ENCODE data around the gene NPB.
A peak's percentile ranks its signal among the peaks of the same experiment; 100 is the strongest.

Gene NPB

GRCh38 chr17:81865733-81866439 is 36.2 kb upstream of the NPB start:
- H3K27ac ChIP-seq (ENCODE audit: low read length): no peak overlapping the region
- peak; percentile 5 for DNase-seq
- TF ChIP-seq EZH2 (optimal IDR thresholded peaks at IDR 0.05; ENCODE audit: low read depth, low read length) (no peak), CTCF (IDR thresholded peaks at IDR 0.05; ENCODE audit: low read length) (no peak), EZH2phosphoT487 (IDR thresholded peaks at IDR 0.05; ENCODE audit: low read length) (no peak)
- H3K9me2 ChIP-seq (replicated peaks; ENCODE audit: insufficient read depth, low read length): no peaks in the 10 kb centered on the region
- H3K4me1 ChIP-seq (ENCODE audit: low read length): peaks cover 9% of the 10 kb centered on the region; the same call in 1 of the 2 replicates
- H3F3A ChIP-seq (ENCODE audit: insufficient read depth, low read length): peaks cover 68% of the 10 kb centered on the region
- H3K27me3 ChIP-seq (replicated peaks; ENCODE audit: insufficient read depth, low read length): no peaks in the 10 kb centered on the region
- peaks cover 78% of the 10 kb centered on the region for H3K79me2 ChIP-seq (ENCODE audit: low read length)
- H3K4me3 ChIP-seq (ENCODE audit: low read length): no peak overlapping the region
- no peak overlapping the region for H3K9ac ChIP-seq (ENCODE audit: low read length)
- peaks cover 13% of the 10 kb centered on the region for H3K36me3 ChIP-seq (replicated peaks; ENCODE audit: insufficient read depth, low read length)
- no peak overlapping the region for H2AFZ ChIP-seq (ENCODE audit: low read length)
- H4K20me1 ChIP-seq (ENCODE audit: insufficient read depth, low read length): no peaks in the 10 kb centered on the region; the same call in 1 of the 2 replicates
- no peaks in the 10 kb centered on the region for H3K9me3 ChIP-seq (replicated peaks; ENCODE audit: insufficient read depth, low read length)
- H3K4me2 ChIP-seq (ENCODE audit: low read depth, low read length): no peak overlapping the region

- H3K9me3 ChIP-seq (replicated peaks; ENCODE audit: insufficient read depth, low read length): no peaks in the 10 kb centered on the region
- DNase-seq: no peak
- no peak overlapping the region for H3K9ac ChIP-seq (ENCODE audit: low read length)
- no peak overlapping the region for H2AFZ ChIP-seq (ENCODE audit: low read length)
- no peaks in the 10 kb centered on the region for H3K27me3 ChIP-seq (replicated peaks; ENCODE audit: insufficient read depth, low read length)
- peaks cover 13% of the 10 kb centered on the region for H3K36me3 ChIP-seq (replicated peaks; ENCODE audit: insufficient read depth, low read length)
- no peak overlapping the region for H3K27ac ChIP-seq (ENCODE audit: low read length)
- TF ChIP-seq EZH2phosphoT487 (IDR thresholded peaks at IDR 0.05; ENCODE audit: low read length) (no peak), CTCF (IDR thresholded peaks at IDR 0.05; ENCODE audit: low read length) (no peak), EZH2 (optimal IDR thresholded peaks at IDR 0.05; ENCODE audit: low read depth, low read length) (no peak)
- peaks cover 80% of the 10 kb centered on the region for H3K79me2 ChIP-seq (ENCODE audit: low read length)
- no peaks in the 10 kb centered on the region for H3K9me2 ChIP-seq (replicated peaks; ENCODE audit: insufficient read depth, low read length)
- H3K4me2 ChIP-seq (ENCODE audit: low read depth, low read length): no peak overlapping the region
- H3F3A ChIP-seq (ENCODE audit: insufficient read depth, low read length): peaks cover 64% of the 10 kb centered on the region
- no peak overlapping the region for H3K4me3 ChIP-seq (ENCODE audit: low read length)
- H3K4me1 ChIP-seq (ENCODE audit: low read length): peaks cover 9% of the 10 kb centered on the region; the same call in 1 of the 2 replicates
- no peaks in the 10 kb centered on the region; the same call in 1 of the 2 replicates for H4K20me1 ChIP-seq (ENCODE audit: insufficient read depth, low read length)
Observed at GRCh38 chr17:81866440-81867169, 35.4 kb upstream of the NPB start.

- DNase-seq: peak; percentile 1
- H3K27me3 ChIP-seq (replicated peaks; ENCODE audit: insufficient read depth, low read length): no peaks in the 10 kb centered on the region
- TF ChIP-seq EZH2 (optimal IDR thresholded peaks at IDR 0.05; ENCODE audit: low read depth, low read length) (no peak), CTCF (IDR thresholded peaks at IDR 0.05; ENCODE audit: low read length) (no peak), EZH2phosphoT487 (IDR thresholded peaks at IDR 0.05; ENCODE audit: low read length) (no peak)
- no peaks in the 10 kb centered on the region for H3K9me3 ChIP-seq (replicated peaks; ENCODE audit: insufficient read depth, low read length)
- H3F3A ChIP-seq (ENCODE audit: insufficient read depth, low read length): peaks cover 59% of the 10 kb centered on the region
- no peak overlapping the region for H3K4me2 ChIP-seq (ENCODE audit: low read depth, low read length)
- H3K36me3 ChIP-seq (replicated peaks; ENCODE audit: insufficient read depth, low read length): peaks cover 13% of the 10 kb centered on the region
- peaks cover 6% of the 10 kb centered on the region; the same call in 1 of the 2 replicates for H3K4me1 ChIP-seq (ENCODE audit: low read length)
- H3K9ac ChIP-seq (ENCODE audit: low read length): no peak overlapping the region
- H2AFZ ChIP-seq (ENCODE audit: low read length): no peak overlapping the region
- H3K27ac ChIP-seq (ENCODE audit: low read length): no peak overlapping the region
- no peaks in the 10 kb centered on the region; the same call in 1 of the 2 replicates for H4K20me1 ChIP-seq (ENCODE audit: insufficient read depth, low read length)
- H3K9me2 ChIP-seq (replicated peaks; ENCODE audit: insufficient read depth, low read length): no peaks in the 10 kb centered on the region
- H3K4me3 ChIP-seq (ENCODE audit: low read length): no peak overlapping the region
- H3K79me2 ChIP-seq (ENCODE audit: low read length): peaks cover 80% of the 10 kb centered on the region
Observed at GRCh38 chr17:81867170-81867990, 34.7 kb upstream of the NPB start.
